ENCODE measurements around the gene PPFIBP1.
"Not testable (repeated sequence)": the region's sequence is repeated elsewhere in the genome, so short reads cannot be mapped to it uniquely, and the experiment has no call there.

Gene PPFIBP1

GRCh38 chr12:27572486-27573255 lies 48.7 kb downstream of the PPFIBP1 start:
- no peak for DNase-seq

DNA sequence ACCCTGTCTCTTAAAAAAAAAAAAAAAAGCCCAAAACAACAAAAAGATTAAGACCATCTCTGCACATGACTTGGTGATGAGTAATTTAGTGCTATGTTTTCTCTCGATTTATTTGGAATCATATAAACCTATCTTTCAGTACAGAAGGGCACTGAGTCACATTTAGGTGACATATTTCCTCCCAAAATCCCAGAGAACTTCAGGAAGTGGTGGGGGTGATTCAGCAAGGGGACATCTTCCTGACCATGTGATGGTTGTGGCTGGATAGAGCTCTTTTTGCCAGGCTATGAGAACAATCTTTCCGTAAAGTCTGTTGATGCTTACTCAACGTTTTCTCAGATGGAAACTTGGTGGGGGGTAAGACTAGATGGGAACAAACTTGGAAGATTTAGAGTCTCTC lies 50.0 kb downstream of the PPFIBP1 start:
- DNase-seq = no peak

- no peak for DNase-seq
Measured at GRCh38 chr12:27575090-27575761, 51.2 kb downstream of the PPFIBP1 start.

GRCh38 chr12:27575762-27576118 lies 51.7 kb downstream of the PPFIBP1 start:
- DNase-seq = no peak

DNA sequence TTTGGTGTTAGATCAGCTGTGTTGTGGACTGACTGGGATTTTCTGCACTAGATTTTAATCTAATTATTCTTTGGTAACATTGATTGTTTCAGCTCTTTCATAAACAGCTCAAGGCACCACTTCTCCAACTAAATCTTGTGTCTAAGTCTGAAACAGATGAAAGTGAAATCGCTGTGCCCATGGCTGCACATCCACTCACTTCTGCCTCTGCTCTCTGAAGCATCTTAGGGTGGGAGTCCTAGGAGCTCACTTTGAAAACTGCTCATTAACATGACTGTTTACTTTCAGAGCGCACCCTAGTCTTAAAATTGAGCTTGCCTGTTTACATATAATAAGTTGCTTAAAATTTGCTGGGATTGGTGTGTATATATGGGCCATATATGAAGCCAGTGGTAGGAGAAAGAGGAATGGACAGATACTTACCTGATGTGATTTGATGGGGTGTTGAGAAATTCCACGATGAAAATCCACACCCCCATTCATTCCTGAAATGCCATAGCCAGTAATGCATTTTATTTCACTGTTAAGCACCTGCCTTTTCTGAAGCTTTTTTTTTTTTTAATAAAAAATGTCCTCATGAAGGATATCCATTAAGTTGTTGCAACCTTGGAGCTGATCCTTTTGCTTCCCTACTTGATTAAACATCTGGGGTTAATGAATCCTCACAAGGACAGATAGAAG lies 52.8 kb downstream of the PPFIBP1 start:
- no peak for DNase-seq

DNA sequence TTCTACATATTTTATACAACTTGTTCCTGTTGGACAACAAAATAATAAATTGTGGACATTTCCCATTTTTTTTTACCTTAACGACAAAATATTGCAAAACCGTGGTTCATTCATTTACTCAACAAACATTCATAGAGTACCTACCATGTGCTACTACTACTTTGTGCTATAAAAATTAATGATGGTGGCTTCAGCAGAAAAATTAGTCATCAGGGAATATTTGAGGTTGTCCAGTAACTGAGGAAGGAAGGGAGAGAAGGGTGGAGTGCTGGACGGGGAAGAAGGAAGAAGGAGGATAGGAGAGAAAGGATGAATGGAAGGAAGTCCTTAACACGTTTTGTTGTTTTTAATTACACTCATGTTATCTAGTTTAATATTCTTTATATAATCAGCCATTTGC lies 53.7 kb downstream of the PPFIBP1 start:
- no peak for DNase-seq

- no peak for DNase-seq
Measured at GRCh38 chr12:27578689-27579372, 54.8 kb downstream of the PPFIBP1 start.

GRCh38 chr12:27580561-27581330 lies 56.7 kb downstream of the PPFIBP1 start:
- DNase-seq = no peak

- not testable (repeated sequence) for DNase-seq
Measured at GRCh38 chr12:27581331-27581671, 57.3 kb downstream of the PPFIBP1 start.

DNA sequence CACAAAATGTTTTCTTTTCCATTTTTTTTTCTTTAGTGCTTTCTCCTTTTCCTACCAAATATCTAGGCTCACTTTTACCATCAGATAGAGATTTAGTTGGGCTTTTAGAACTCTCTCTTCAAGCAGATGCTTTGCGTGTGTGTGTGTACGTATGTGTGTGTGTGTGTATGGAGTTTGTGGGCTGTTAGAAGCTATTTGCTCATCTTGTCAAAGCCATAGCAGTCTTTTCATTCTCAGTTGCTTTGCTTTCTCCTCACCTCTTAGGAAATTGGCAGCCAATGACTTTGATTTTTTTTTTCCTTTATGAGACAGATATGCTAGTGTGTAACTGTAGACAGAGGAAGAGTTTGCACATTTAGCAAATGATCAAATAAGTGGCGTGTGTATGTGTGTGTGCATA lies 57.8 kb downstream of the PPFIBP1 start:
- not testable (repeated sequence) for DNase-seq

DNA sequence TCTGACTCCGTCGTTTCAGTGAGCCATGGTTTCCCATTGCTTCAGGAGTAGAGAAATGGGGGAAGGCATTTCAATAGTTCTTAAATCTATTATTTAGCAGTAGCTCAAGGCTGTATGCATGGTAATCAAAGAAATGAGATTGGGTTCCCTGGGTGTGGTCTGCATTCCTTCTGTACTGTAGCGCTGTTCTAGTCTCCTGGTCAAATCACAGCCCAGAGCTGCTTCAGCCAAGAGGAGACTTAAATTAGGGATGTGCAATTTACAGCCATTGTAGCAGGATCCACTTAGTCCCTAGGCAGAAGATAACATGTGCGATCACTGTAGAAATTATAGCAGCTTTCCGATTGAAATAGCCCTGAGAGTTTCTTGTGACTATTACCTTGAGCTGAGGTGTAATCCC lies 58.4 kb downstream of the PPFIBP1 start:
- not testable (repeated sequence) for DNase-seq

DNA sequence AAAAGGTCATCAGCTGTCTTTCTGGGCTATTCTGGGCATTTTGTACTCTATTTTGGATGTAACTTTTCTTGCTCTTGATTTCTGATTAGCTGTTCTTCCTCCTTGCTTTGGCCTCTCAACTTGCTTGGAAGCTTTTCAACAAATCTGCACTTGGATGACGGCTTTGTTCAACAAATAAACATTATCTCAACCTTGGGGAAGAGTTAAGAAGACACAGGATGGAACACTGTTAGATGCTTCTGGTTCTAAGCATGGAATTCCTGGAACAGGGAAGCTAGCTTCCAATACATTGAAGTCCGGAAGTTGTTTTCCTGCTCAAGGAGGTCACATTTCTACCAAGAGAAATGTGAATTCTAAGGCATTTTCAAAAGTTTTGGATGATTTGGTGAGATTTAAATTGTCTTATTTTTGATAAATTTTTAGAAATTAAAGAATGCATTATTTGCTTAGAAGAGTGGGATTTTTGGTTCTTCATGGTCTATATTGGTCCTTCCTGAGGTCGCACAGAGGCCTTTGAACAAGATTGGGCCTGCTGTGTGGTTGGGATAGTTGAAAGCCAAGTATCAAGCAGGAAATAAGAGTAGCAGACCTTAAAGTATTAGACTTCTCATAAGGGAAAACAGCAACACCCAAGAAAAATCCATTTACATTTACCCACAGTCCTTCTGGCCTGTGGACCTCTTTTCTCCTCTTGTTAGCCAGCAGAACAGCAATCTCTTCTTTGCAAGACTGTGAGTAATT lies 59.2 kb downstream of the PPFIBP1 start:
- no peak for DNase-seq

DNA sequence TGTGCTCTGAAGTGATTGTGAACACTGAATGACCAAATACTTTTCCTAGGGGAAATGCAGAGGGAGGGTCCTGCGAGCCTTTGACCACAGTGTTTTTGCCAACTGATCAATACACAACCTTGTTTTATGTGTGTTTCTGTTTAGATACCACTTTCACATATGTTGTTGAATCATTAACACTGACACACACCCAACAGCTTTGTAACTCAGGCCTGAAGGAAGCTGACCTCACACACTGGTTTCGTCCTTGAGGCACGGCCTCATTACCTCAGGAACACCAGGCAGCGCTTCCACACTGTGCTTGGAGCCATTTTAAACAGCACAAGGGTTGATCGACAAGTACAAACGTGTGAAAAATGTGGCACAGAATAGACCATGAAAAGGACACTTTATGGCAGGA lies 60.0 kb downstream of the PPFIBP1 start:
- no peak for DNase-seq

DNA sequence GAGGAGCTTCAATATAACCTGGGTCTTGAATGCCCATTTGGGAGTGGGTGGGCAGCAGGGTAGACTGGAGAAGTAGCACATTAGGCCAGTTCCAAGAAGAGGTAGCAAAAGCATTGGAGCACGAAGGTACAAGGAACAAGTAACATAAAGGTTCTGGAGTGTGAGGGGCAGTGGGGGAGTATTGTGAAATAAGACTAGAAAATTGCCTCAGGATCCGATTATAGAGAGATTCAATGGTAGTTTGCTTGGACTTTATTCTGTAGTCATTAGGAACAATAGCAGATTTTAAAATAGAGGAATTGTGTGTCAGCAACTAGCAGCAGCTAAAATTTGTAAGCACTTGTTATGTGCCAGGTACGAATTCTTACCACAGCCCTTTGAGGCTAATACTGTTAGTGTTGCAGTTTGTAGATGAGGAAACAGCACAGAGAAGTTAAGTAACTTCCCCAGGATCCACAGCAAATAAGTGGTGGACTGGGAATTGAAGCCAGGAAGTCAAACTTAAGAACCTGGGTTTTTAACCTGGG lies 61.8 kb downstream of the PPFIBP1 start:
- DNase-seq = no peak

DNA sequence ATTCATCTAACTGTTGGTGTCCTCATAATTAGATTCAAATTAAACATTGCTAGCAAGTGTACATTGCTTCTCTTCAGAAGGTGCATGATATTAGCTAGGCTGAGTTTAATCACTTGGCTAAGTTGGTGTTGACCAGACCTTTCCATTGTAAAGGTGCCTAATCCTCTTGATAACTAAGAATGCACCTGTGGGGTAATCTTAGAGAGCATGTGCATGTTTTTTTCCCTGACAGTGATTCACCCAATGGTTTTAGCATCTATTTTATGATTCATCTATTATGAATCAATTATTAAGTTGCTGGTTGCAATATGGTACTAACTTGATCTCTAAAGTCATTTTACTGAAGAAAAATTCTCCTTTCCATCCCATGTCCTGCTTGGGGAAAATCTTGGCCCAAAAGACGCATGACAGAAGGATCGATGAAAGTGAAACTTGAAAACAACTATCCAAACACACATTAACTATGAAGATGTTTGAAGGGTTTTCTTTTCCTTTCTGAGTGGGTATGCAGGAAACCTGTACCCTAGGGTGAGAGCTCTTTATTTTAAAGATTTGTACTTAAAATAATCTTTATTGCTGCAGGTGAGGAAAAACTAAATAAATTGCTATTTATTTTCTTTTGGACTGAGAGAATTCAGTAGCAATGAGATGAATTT lies 64.2 kb downstream of the PPFIBP1 start:
- DNase-seq = not testable (repeated sequence)

DNA sequence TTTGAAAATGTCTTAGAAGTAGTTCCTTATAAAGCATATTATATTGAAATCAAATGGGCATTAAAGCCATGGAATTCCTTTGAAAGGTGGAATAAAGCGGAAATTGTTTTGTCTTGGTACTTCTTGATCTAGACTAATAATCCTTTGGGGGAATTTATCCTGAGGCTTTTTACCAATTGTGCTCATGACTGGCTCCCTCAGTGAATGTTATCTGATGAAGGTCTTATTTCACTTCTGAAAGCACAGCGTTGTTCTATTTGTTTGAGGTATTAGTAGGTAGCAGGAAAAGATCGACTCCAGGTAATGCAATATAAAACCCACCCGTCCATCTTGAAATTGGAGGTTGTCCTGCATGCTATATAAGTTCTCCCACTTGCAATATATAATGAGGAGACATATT lies 64.8 kb downstream of the PPFIBP1 start:
- no peak for DNase-seq

GRCh38 chr12:27589419-27589818 lies 65.4 kb downstream of the PPFIBP1 start:
- no peak for DNase-seq

DNA sequence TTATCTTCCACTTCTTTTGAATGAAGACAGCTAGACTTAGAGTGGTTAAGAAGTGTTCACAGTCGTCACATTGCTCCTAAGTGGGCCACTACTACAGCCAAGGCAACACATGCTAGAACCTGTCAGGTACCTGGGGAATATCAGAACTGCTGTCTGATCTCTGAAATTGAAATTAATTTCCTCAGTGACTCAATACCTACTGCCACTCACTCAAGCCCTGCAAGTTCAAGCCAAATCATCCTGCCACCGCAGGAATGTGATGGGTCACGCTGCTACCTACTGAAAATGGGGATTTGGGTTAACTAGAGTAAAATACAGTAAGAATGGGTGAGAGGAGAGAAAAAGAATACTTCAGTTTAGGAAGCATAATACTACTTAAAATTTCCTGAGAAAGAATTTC lies 67.7 kb downstream of the PPFIBP1 start:
- DNase-seq = not testable (repeated sequence)

GRCh38 chr12:27592548-27592947 lies 68.5 kb downstream of the PPFIBP1 start:
- DNase-seq = no peak

DNA sequence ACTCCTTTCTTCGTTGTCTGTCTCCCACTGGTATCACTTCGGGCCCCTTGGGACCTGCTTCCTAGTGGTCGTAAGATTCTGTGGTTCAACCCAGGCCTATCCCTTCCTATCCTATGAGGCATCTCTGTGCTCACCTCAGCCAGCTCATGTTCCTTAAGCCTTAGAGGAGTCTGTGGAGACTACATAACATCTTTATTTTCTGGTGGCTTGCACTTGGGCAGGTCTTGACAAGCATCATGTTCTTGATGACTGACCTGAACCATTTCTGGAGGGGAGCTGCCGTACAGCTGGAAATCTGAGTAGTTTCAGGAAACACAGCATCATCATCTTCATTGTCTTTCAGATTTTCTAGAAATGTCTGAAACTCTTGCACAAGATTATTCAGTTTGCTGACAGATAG lies 69.3 kb downstream of the PPFIBP1 start:
- DNase-seq = no peak

DNA sequence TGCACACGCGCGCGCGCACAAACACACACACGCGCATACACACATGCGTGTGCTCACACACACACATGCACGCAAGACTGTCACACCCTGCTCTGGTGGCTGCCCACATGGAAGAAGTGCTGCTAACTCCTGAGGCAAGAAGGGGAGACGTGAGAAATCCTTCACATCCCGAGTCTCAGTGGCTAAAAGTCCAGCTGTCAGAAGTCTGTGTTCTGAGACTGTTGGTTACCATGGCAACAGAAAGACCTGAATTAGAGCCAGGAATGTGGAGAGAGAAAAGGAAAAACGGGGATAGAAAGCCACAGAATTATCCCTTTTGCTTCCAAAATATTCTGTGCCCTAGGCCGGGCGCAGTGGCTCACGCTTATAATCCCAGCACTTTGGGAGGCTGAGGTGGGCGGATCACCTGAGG lies 71.2 kb downstream of the PPFIBP1 start:
- no peak for DNase-seq

All from NCI-H510A treated with DMSO at 0.1 percent for 48 hours (cell line).